Neutrophil (primary cell): ENCODE measurements around the gene ATG9B.

Experiments used
- H3K27ac ChIP-seq: fragments of 200-600 bp; sonication (generic); 2 replicates; pipeline ENCODE4 v1.5.1; 2016; ENCODE audit warnings: mild to moderate bottlenecking, moderate library complexity
- H3K27me3 ChIP-seq: fragments of 200-600 bp; sonication (generic); 2 replicates; pipeline ENCODE4 v1.6.0; 2016; ENCODE audit warnings: mild to moderate bottlenecking
- H3K36me3 ChIP-seq: fragments of 200-600 bp; sonication (generic); 2 replicates; pipeline ENCODE4 v1.5.1; 2017
- H3K4me1 ChIP-seq, 2 experiments: fragments of 200-600 bp in 1 of 2; sonication (generic) in 1 of 2; 1 replicate in 1 of 2; 2 replicates in 1 of 2; pipeline versions ENCODE4 v1.5.1 to v1.6.1; 2013 to 2016; ENCODE audit warnings: low read depth in 1 of 2, low read length in 1 of 2, mild to moderate bottlenecking in 1 of 2, moderate library complexity in 1 of 2; ENCODE audit not compliant: control insufficient read depth in 1 of 2, insufficient read depth in 1 of 2
- H3K4me3 ChIP-seq, 2 experiments: fragments of 200-600 bp in 1 of 2; sonication (generic) in 1 of 2; 1 replicate in 1 of 2; 2 replicates in 1 of 2; pipeline ENCODE4 v1.5.1; 2013 to 2016; ENCODE audit warnings: low read depth in 1 of 2, low read length in 1 of 2, mild to moderate bottlenecking in 1 of 2, moderate library complexity in 1 of 2
- H3K9me3 ChIP-seq: fragments of 200-600 bp; sonication (generic); 2 replicates; pipeline ENCODE4 v1.5.1; 2016
- TF ChIP-seq, protein P1 (sequence below): fragments of 200-600 bp; sonication (generic); IDR thresholded peaks from 2 replicates; pipeline ENCODE4 v1.5.1; 2016; ENCODE audit warnings: antibody characterized with exemption

ATG9B gene

GRCh38 chr7:150993511-150993910 is 30.8 kb downstream of the ATG9B start:
- no peaks in the 10 kb centered on the region for H3K4me1 ChIP-seq
- TF ChIP-seq, protein P1, sequence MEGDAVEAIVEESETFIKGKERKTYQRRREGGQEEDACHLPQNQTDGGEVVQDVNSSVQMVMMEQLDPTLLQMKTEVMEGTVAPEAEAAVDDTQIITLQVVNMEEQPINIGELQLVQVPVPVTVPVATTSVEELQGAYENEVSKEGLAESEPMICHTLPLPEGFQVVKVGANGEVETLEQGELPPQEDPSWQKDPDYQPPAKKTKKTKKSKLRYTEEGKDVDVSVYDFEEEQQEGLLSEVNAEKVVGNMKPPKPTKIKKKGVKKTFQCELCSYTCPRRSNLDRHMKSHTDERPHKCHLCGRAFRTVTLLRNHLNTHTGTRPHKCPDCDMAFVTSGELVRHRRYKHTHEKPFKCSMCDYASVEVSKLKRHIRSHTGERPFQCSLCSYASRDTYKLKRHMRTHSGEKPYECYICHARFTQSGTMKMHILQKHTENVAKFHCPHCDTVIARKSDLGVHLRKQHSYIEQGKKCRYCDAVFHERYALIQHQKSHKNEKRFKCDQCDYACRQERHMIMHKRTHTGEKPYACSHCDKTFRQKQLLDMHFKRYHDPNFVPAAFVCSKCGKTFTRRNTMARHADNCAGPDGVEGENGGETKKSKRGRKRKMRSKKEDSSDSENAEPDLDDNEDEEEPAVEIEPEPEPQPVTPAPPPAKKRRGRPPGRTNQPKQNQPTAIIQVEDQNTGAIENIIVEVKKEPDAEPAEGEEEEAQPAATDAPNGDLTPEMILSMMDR = no peak

GRCh38 chr7:150992833-150993302 is 31.4 kb downstream of the ATG9B start:
- no peaks in the 10 kb centered on the region for H3K4me1 ChIP-seq
- TF ChIP-seq, protein P1 = no peak
- peaks cover 74% of the 10 kb centered on the region for H3K27me3 ChIP-seq
- H3K36me3 ChIP-seq = no peaks in the 10 kb centered on the region
- H3K27ac ChIP-seq = no peak overlapping the region
- H3K4me3 ChIP-seq = no peak overlapping the region
- H3K9me3 ChIP-seq = no peaks in the 10 kb centered on the region

More at GRCh38 chr7:150993511-150993910, 30.8 kb downstream of the ATG9B start:
- Histone ChIP-seq H3K9me3 (no peaks in the 10 kb centered on the region), H3K4me3 (no peak overlapping the region), H3K27me3 (peaks cover 74% of the 10 kb centered on the region), H3K27ac (no peak overlapping the region), H3K36me3 (no peaks in the 10 kb centered on the region)

- peaks cover 74% of the 10 kb centered on the region for H3K27me3 ChIP-seq
- H3K9me3 ChIP-seq = no peaks in the 10 kb centered on the region
- no peaks in the 10 kb centered on the region for H3K4me1 ChIP-seq
- no peak overlapping the region for H3K4me3 ChIP-seq
- TF ChIP-seq, protein P1 = no peak
- no peaks in the 10 kb centered on the region for H3K36me3 ChIP-seq
- H3K27ac ChIP-seq = no peak overlapping the region
Observed at GRCh38 chr7:150992051-150992640, 32.1 kb downstream of the ATG9B start.

- no peaks in the 10 kb centered on the region for H3K4me1 ChIP-seq
- H3K36me3 ChIP-seq = no peaks in the 10 kb centered on the region
- no peak within 1 kb of the TSS for H3K4me3 ChIP-seq
Observed at GRCh38 chr7:150990416-150991186, 33.7 kb downstream of the ATG9B start, which contains the start of gene NOS3. TSS of gene NOS3 (plus strand) at chr7:150991017. CDS start at chr7:150993804, 2,787 bp downstream.

DNA sequence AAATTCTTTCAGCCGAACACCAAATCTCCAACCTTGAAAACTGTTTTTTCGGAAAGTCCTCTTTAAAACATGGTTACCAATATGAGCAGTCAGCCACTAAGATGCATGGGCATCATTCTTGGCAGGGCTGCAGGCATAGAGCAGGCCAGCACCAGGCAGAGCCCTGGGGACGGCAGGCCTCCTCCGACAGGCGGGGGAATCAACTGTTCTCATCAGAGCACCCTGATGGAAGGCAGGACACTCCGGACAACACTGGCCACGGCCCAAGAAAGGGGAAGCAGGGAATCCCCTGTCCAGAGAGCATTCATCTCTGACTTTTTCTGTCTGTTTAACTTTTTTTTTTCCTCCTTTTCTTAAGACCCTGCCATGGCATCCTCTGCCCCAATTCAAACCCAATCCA is 34.8 kb downstream of the ATG9B start:
- no peak overlapping the region for H3K27ac ChIP-seq
- H3K4me3 ChIP-seq = no peak overlapping the region
- no peaks in the 10 kb centered on the region for H3K36me3 ChIP-seq
- peaks cover 76% of the 10 kb centered on the region for H3K27me3 ChIP-seq
- TF ChIP-seq, protein P1 = no peak
- no peaks in the 10 kb centered on the region for H3K4me1 ChIP-seq
- no peaks in the 10 kb centered on the region for H3K9me3 ChIP-seq

More at GRCh38 chr7:150990416-150991186, 33.7 kb downstream of the ATG9B start, which contains the start of gene NOS3:
- Histone ChIP-seq H3K27me3 (peaks cover 76% of the 10 kb centered on the region), H3K9me3 (no peaks in the 10 kb centered on the region), H3K27ac (no peak within 1 kb of the TSS)
- TF ChIP-seq, protein P1 = no peak
